Astrocyte (in vitro differentiated cells and primary cell): ENCODE data around the gene SDF2L1. TPM values are rescaled to one million over a fixed set of nuclear protein-coding genes. Genes with fewer than 3 reads are reported as not detected.

Experiments used
- DNase-seq: peaks from one replicate; pipeline ENCODE4 v3.0.0-alpha.2; 2010; ENCODE audit warnings: low read depth
- FAIRE-seq: peaks from 2 replicates; lab custom pipeline; 2011; peaks lifted over from hg19 to GRCh38; lab: Jason Lieb, UNC
- H2AFZ ChIP-seq: 2 replicates; pipeline ENCODE4 v1.6.0; 2012; ENCODE audit warnings: low read depth, low read length, inconsistent platforms
- H3K27ac ChIP-seq: 2 replicates; pipeline ENCODE4 v1.5.1; 2011; ENCODE audit warnings: low read depth, low read length, inconsistent platforms
- H3K27me3 ChIP-seq: 2 replicates; pipeline ENCODE4 v1.6.0; 2011; ENCODE audit warnings: low read length, inconsistent platforms; ENCODE audit not compliant: insufficient read depth
- H3K36me3 ChIP-seq: 2 replicates; pipeline ENCODE4 v1.5.1; 2011; ENCODE audit warnings: low read length, inconsistent platforms; ENCODE audit not compliant: insufficient read depth
- H3K4me1 ChIP-seq: 2 replicates; pipeline ENCODE4 v1.5.1; 2011; ENCODE audit warnings: low read length, inconsistent platforms; ENCODE audit not compliant: insufficient read depth
- H3K4me2 ChIP-seq: 2 replicates; pipeline ENCODE4 v1.6.0; 2012; ENCODE audit warnings: low read length, inconsistent platforms
- H3K4me3 ChIP-seq: 2 replicates; pipeline ENCODE4 v1.5.1; 2011; ENCODE audit warnings: low read depth, mild to moderate bottlenecking, low read length, inconsistent platforms; ENCODE audit not compliant: insufficient read depth
- H3K79me2 ChIP-seq: 2 replicates; pipeline ENCODE4 v1.6.0; 2012; ENCODE audit warnings: mild to moderate bottlenecking, low read length, inconsistent platforms; ENCODE audit not compliant: insufficient read depth
- H3K9ac ChIP-seq: 2 replicates; pipeline ENCODE4 v1.6.0; 2012; ENCODE audit warnings: mild to moderate bottlenecking, low read length, inconsistent platforms
- H3K9me3 ChIP-seq: 2 replicates; pipeline ENCODE4 v1.5.1; 2012; ENCODE audit warnings: low read depth, mild to moderate bottlenecking, low read length, inconsistent platforms; ENCODE audit not compliant: insufficient read depth
- H4K20me1 ChIP-seq: 2 replicates; pipeline ENCODE4 v1.6.0; 2012; ENCODE audit warnings: low read length, inconsistent platforms; ENCODE audit not compliant: insufficient read depth
- H3K27ac Mint-ChIP-seq: one replicate; pipeline ENCODE4 v1.8.0; 2021; ENCODE audit warnings: mild to moderate bottlenecking, mixed read lengths; ENCODE audit not compliant: unreplicated experiment
- H3K27me3 Mint-ChIP-seq: one replicate; pipeline ENCODE4 v1.8.0; 2021; ENCODE audit warnings: low read depth, mixed read lengths; ENCODE audit not compliant: unreplicated experiment
- H3K36me3 Mint-ChIP-seq: one replicate; pipeline ENCODE4 v1.8.0; 2021; ENCODE audit warnings: low read depth, mixed read lengths; ENCODE audit not compliant: unreplicated experiment
- H3K4me1 Mint-ChIP-seq: one replicate; pipeline ENCODE4 v1.8.0; 2021; ENCODE audit warnings: low read depth, mixed read lengths; ENCODE audit not compliant: unreplicated experiment
- H3K4me3 Mint-ChIP-seq: one replicate; pipeline ENCODE4 v1.8.0; 2021; ENCODE audit warnings: mild to moderate bottlenecking, moderate library complexity, mixed read lengths; ENCODE audit not compliant: unreplicated experiment
- H3K9me3 Mint-ChIP-seq: one replicate; pipeline ENCODE4 v1.8.0; 2021; ENCODE audit warnings: mild to moderate bottlenecking, mixed read lengths; ENCODE audit not compliant: unreplicated experiment
- CTCF ChIP-seq: IDR thresholded peaks from 2 replicates; pipeline ENCODE4 v1.5.1; 2011; ENCODE audit warnings: low read depth, mild to moderate bottlenecking, inconsistent platforms, low read length, moderate library complexity; ENCODE audit not compliant: insufficient read depth
- EZH2 ChIP-seq: IDR thresholded peaks from 2 replicates; pipeline ENCODE4 v1.6.1; 2012; ENCODE audit warnings: mild to moderate bottlenecking, low read length, inconsistent platforms; ENCODE audit not compliant: insufficient read depth
- total RNA-seq: library from RNA; stranded (reverse); gene quantifications from 2 replicates; pipeline ENCODE4 v1.2.1, GENCODE V29; 2021

Gene SDF2L1
- total RNA-seq, 1 donor from 2014 or later = 49.5 TPM

GRCh38 chr22:21598302-21598701, 43.8 kb upstream of the SDF2L1 start:
- H3K9me3 Mint-ChIP-seq = no peaks in the 10 kb centered on the region
- Histone ChIP-seq H3K9ac (no peak overlapping the region), H3K4me2 (no peak overlapping the region), H4K20me1 (peaks cover 94% of the 10 kb centered on the region), H3K9me3 (no peaks in the 10 kb centered on the region), H2AFZ (no peak overlapping the region), H3K79me2 (peaks cover 99% of the 10 kb centered on the region), H3K4me1 (no peaks in the 10 kb centered on the region), H3K27ac (no peak overlapping the region), H3K27me3 (no peaks in the 10 kb centered on the region), H3K4me3 (no peak overlapping the region), H3K36me3 (peaks cover 18% of the 10 kb centered on the region)
- H3K36me3 Mint-ChIP-seq = peaks cover 15% of the 10 kb centered on the region
- FAIRE-seq (no peak), DNase-seq (no peak)
- no peak for TF ChIP-seq CTCF
- no peak for TF ChIP-seq EZH2
- H3K4me3 Mint-ChIP-seq = no peak overlapping the region
- H3K27me3 Mint-ChIP-seq = no peaks in the 10 kb centered on the region
- H3K27ac Mint-ChIP-seq = no peak overlapping the region
- peaks cover 10% of the 10 kb centered on the region for H3K4me1 Mint-ChIP-seq

GRCh38 chr22:21599053-21599893, 42.8 kb upstream of the SDF2L1 start:
- DNase-seq (no peak), FAIRE-seq (no peak)
- Mint-ChIP-seq H3K36me3 (peaks cover 12% of the 10 kb centered on the region), H3K4me1 (peaks cover 10% of the 10 kb centered on the region), H3K9me3 (no peaks in the 10 kb centered on the region), H3K27ac (peak overlapping the region; percentile 28), H3K27me3 (no peaks in the 10 kb centered on the region), H3K4me3 (no peak overlapping the region)
- Histone ChIP-seq H3K79me2 (peaks cover 99% of the 10 kb centered on the region), H3K9me3 (no peaks in the 10 kb centered on the region), H3K4me1 (no peaks in the 10 kb centered on the region), H3K27ac (no peak overlapping the region), H3K36me3 (peaks cover 10% of the 10 kb centered on the region), H3K4me3 (no peak overlapping the region), H4K20me1 (peaks cover 90% of the 10 kb centered on the region), H3K4me2 (no peak overlapping the region), H2AFZ (no peak overlapping the region), H3K9ac (no peak overlapping the region), H3K27me3 (no peaks in the 10 kb centered on the region)
- TF ChIP-seq CTCF = no peak
- TF ChIP-seq EZH2 = no peak

- Histone ChIP-seq H3K4me1 (no peaks in the 10 kb centered on the region), H4K20me1 (peaks cover 91% of the 10 kb centered on the region), H3K27ac (no peak overlapping the region), H3K36me3 (no peaks in the 10 kb centered on the region), H3K27me3 (no peaks in the 10 kb centered on the region), H3K9me3 (no peaks in the 10 kb centered on the region), H3K79me2 (peaks cover 99% of the 10 kb centered on the region), H2AFZ (no peak overlapping the region), H3K9ac (no peak overlapping the region), H3K4me2 (no peak overlapping the region), H3K4me3 (no peak overlapping the region)
- H3K9me3 Mint-ChIP-seq = no peaks in the 10 kb centered on the region
- no peaks in the 10 kb centered on the region for H3K27me3 Mint-ChIP-seq
- H3K27ac Mint-ChIP-seq = no peak overlapping the region
- no peak for TF ChIP-seq CTCF
- TF ChIP-seq EZH2 = no peak
- no peaks in the 10 kb centered on the region for H3K36me3 Mint-ChIP-seq
- FAIRE-seq (no peak), DNase-seq (no peak)
- peaks cover 8% of the 10 kb centered on the region for H3K4me1 Mint-ChIP-seq
- H3K4me3 Mint-ChIP-seq = no peak overlapping the region
Measured at GRCh38 chr22:21602579-21602978, 39.5 kb upstream of the SDF2L1 start.
